RWPE1 (cell line): Measurements from ENCODE around the gene PDE7B.

Experiments
- CTCF ChIA-PET: fragments of 350-600 bp; sonication (Branson Sonifier 250); formaldehyde crosslinking; extraction: SDS; loops from one replicate; lab custom pipeline; 2021; lab: Yijun Ruan, JAX
- POLR2A ChIA-PET: fragments of 400-600 bp; formaldehyde crosslinking; extraction: SDS; loops from one replicate; lab custom pipeline; 2020; ENCODE audit warnings: antibody characterized with exemption; ENCODE audit not compliant: low non-redundant PET; lab: Yijun Ruan, JAX
- DNase-seq: peaks from one replicate; pipeline ENCODE4 v3.0.0; 2012; ENCODE audit warnings: low spot score
- H3K27ac ChIP-seq: fragments of 450-650 bp; 2 replicates; pipeline ENCODE4 v1.5.1; 2017
- TF ChIP-seq, protein P1 (sequence below): fragments of 450-650 bp; conservative IDR thresholded peaks from 2 replicates; pipeline ENCODE4 v1.5.1; 2017; ENCODE audit warnings: low read depth, mild to moderate bottlenecking

PDE7B gene

DNA sequence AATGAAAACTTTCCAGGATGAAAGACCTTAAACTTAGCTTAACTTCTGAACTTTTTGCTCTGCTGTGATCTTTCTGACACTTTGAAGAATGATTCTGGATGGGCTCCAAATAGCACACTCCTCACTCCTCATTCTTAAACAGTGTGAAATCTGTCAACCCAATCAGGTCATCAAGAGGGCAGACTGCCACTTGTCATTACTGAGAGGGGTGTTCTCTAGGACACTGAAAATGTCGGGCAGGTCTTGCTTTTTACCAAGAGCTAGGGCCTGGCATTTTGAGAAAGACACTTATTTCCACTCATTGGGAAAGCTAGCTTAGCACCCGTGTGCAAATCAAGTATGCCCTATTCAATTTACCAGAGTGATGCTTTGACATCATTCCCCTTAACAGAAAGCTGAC, 276.4 kb downstream of the PDE7B start:
- DNase-seq, result no peak
- H3K27ac ChIP-seq, result no peak overlapping the region
- TF ChIP-seq, protein P1, sequence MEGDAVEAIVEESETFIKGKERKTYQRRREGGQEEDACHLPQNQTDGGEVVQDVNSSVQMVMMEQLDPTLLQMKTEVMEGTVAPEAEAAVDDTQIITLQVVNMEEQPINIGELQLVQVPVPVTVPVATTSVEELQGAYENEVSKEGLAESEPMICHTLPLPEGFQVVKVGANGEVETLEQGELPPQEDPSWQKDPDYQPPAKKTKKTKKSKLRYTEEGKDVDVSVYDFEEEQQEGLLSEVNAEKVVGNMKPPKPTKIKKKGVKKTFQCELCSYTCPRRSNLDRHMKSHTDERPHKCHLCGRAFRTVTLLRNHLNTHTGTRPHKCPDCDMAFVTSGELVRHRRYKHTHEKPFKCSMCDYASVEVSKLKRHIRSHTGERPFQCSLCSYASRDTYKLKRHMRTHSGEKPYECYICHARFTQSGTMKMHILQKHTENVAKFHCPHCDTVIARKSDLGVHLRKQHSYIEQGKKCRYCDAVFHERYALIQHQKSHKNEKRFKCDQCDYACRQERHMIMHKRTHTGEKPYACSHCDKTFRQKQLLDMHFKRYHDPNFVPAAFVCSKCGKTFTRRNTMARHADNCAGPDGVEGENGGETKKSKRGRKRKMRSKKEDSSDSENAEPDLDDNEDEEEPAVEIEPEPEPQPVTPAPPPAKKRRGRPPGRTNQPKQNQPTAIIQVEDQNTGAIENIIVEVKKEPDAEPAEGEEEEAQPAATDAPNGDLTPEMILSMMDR, result no peak
- ChIA-PET CTCF (no interaction called here), POLR2A (no interaction called here)

DNA sequence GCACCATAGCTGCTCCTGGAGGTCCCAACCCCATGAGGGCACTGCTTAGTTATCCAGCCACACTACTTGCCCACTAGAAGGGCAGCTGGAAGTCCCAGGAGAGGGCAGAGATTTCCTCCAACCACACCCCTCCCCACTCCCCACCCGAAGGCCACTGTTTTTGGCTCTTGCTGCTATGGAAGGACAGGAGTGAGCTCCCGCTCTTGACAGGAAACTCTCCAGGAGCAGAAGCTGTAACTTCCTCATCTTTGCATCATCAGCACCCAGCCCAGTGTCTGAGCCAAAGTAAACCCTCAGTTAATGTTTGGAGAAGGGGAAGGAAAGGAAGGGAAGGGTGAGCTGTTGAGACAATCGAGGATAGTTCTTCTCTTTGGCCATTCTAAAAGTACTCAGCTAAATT, 277.9 kb downstream of the PDE7B start:
- TF ChIP-seq, protein P1, result no peak
- H3K27ac ChIP-seq, result no peak overlapping the region
- ChIA-PET POLR2A (no interaction called here), CTCF (no interaction called here)
- no peak for DNase-seq

DNA sequence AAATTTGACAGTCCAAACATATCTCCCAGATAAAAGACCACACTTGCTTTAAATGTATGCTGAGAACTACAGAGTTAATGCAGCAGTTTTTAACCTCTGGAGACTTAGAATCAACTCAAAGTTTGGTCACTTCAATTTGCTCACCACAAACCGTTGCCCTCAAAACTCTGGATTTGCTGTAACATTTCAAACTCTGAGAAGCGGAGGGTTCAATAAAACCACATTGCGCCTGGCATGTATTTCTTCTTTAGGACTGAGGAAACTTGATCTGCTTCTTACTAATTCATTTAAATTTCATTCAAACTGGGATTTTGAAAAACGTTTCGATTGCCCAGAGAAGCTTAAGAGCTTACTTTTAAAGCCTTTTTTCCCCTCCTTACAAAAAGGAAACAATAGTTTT, 282.8 kb downstream of the PDE7B start:
- POLR2A ChIA-PET, result no interaction called here

DNA sequence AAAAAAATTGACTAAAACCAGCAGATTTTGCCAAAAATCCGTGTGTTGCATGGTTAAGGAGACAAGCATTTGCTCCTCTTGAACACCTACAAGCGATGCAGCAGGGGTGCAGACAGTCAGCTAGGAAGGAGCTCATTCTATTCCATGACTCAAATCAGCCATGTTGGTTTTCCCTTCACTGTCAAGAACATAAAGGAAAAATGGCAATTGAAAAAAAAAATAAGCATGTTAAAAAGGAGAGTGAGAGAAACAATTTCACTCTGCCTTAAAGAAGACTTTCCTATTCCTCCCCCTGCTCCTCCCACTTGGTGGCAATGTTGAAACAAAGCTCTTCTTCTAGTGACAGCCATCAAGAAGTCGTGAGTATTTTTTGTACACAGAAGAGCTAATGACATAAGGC, 283.2 kb downstream of the PDE7B start:
- TF ChIP-seq, protein P1, result no peak
- no peak for DNase-seq
- ChIA-PET CTCF (interaction anchor here (0.6 kb wide), 1 partner anchor 8 kb away, joined by 3 read pairs; no protein-coding TSS in a partner anchor), POLR2A (no interaction called here)
- no peak overlapping the region for H3K27ac ChIP-seq

More for the DNA sequence above, 282.8 kb downstream of the PDE7B start:
- CTCF ChIA-PET, result no interaction called here
- TF ChIP-seq, protein P1, result no peak
- DNase-seq, result no peak
- no peak overlapping the region for H3K27ac ChIP-seq

DNA sequence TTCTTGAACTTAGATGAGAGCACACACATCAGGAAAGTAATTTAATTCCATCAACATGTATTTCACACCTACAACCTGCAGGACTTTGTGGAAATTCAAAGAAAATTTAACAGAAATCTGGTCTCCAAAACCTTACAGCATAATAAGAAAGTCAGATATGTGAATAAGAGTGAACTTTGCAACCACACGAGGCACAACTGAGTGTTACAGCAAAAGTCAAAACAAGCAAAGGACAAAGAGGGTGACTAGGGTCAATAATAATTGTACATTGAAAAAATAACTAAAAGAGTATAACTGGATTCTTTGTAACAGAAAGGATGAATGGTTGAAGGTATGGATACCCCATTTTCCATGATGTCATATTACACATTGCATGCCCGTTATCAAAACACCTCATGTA, 284.8 kb downstream of the PDE7B start:
- no peak overlapping the region for H3K27ac ChIP-seq
- TF ChIP-seq, protein P1, result no peak
- no peak for DNase-seq
- POLR2A ChIA-PET, result no interaction called here
- CTCF ChIA-PET, result no interaction called here

DNA sequence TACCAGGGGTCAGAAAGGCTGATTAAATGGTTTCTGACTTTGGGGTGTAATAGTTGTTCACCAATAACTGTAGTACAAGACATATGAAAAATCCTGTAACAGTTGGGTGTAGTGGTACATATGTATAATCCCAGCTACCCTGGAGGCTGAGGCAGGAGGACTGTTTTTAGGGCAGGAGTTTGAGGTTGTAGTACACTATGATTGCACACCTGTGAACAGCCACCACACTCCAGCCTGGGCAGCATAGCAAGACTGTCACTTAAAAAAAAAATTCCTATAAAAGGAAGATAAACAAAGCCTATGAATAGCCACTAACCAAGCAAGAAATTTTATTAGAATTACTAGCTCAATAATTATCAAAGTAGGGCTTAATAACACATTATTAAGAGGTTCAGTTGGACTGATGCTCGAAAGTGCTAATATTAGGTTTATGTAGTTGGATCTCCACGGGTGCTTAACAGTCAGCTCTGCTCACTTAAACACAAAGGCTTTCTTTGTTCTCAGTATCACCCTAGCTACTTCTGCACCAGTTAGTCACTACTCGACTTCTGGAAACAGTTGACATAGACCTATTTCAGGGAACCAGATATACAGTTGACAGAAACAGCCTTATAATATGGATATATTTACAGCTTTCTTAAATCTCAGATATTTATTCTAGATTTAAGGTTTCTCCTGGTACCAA, 285.6 kb downstream of the PDE7B start:
- TF ChIP-seq, protein P1, result no peak
- POLR2A ChIA-PET, result no interaction called here
- H3K27ac ChIP-seq, result no peak overlapping the region
- CTCF ChIA-PET, result interaction anchor here (0.5 to 0.6 kb wide), 2 partner anchors 20 to 520 kb away, joined by 3 read pairs; no protein-coding TSS in a partner anchor
- no peak for DNase-seq
